ENCODE measurements around the gene CDRT15.

GRCh38 chr17:14204084-14204483 lies 32.6 kb downstream of the CDRT15 start:
- TF ChIP-seq EZH2 (IDR thresholded peaks at IDR 0.05) (no peak), POLR2AphosphoS5 (IDR thresholded peaks at IDR 0.05; ENCODE audit: borderline replicate concordance, low read depth, low read length) (no peak)

Data from SK-N-MC (cell line).